Measurements from ENCODE around the gene CHKA.

CHKA gene

DNA sequence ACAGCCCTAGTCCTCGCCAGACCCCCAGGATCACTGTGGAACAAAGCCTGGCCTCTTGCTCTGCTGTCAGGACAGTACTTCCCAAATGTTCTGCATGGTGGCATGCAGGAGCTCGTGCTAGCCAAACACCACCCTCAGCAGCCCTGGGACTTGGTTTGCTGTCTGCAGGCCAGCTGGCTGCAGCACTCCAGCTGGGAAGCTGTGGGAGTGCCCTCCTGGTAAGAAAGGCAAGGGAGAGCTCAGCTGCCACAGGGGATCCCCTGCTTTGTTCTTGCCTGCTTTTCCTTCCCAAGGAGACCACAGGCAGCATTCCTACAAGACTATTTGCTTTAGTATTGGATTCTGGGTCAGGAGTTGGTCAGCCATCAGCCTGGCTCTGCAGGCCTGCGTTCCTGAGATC lies 54.4 kb downstream of the CHKA start:
- TF ChIP-seq, protein P1, sequence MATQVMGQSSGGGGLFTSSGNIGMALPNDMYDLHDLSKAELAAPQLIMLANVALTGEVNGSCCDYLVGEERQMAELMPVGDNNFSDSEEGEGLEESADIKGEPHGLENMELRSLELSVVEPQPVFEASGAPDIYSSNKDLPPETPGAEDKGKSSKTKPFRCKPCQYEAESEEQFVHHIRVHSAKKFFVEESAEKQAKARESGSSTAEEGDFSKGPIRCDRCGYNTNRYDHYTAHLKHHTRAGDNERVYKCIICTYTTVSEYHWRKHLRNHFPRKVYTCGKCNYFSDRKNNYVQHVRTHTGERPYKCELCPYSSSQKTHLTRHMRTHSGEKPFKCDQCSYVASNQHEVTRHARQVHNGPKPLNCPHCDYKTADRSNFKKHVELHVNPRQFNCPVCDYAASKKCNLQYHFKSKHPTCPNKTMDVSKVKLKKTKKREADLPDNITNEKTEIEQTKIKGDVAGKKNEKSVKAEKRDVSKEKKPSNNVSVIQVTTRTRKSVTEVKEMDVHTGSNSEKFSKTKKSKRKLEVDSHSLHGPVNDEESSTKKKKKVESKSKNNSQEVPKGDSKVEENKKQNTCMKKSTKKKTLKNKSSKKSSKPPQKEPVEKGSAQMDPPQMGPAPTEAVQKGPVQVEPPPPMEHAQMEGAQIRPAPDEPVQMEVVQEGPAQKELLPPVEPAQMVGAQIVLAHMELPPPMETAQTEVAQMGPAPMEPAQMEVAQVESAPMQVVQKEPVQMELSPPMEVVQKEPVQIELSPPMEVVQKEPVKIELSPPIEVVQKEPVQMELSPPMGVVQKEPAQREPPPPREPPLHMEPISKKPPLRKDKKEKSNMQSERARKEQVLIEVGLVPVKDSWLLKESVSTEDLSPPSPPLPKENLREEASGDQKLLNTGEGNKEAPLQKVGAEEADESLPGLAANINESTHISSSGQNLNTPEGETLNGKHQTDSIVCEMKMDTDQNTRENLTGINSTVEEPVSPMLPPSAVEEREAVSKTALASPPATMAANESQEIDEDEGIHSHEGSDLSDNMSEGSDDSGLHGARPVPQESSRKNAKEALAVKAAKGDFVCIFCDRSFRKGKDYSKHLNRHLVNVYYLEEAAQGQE (IDR thresholded peaks at IDR 0.05; ENCODE audit: low read depth): no peak
- TF ChIP-seq TCF12 (IDR thresholded peaks at IDR 0.05; ENCODE audit: low read depth) (no peak), CREB1 (IDR thresholded peaks at IDR 0.05; ENCODE audit: low read depth) (no peak), EP300 (IDR thresholded peaks at IDR 0.05; ENCODE audit: borderline replicate concordance) (no peak), ZBTB7A (IDR thresholded peaks at IDR 0.05; ENCODE audit: low read depth) (no peak), TEAD4 (IDR thresholded peaks at IDR 0.05) (no peak), RAD21 (IDR thresholded peaks at IDR 0.05; ENCODE audit: low read depth) (no peak), CEBPB (IDR thresholded peaks at IDR 0.05) (no peak), TAF1 (IDR thresholded peaks at IDR 0.05; ENCODE audit: low read depth) (no peak), FOXM1 (IDR thresholded peaks at IDR 0.05; ENCODE audit: borderline replicate concordance, low read depth) (no peak), YY1 (IDR thresholded peaks at IDR 0.05; ENCODE audit: low read depth) (no peak), NFIC (IDR thresholded peaks at IDR 0.05) (no peak), EGR1 (IDR thresholded peaks at IDR 0.05) (no peak)
- TF ChIP-seq, protein P2, sequence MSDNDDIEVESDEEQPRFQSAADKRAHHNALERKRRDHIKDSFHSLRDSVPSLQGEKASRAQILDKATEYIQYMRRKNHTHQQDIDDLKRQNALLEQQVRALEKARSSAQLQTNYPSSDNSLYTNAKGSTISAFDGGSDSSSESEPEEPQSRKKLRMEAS (IDR thresholded peaks at IDR 0.05): no peak
- TF ChIP-seq, protein P3, sequence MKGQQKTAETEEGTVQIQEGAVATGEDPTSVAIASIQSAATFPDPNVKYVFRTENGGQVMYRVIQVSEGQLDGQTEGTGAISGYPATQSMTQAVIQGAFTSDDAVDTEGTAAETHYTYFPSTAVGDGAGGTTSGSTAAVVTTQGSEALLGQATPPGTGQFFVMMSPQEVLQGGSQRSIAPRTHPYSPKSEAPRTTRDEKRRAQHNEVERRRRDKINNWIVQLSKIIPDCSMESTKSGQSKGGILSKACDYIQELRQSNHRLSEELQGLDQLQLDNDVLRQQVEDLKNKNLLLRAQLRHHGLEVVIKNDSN (IDR thresholded peaks at IDR 0.05): no peak

DNA sequence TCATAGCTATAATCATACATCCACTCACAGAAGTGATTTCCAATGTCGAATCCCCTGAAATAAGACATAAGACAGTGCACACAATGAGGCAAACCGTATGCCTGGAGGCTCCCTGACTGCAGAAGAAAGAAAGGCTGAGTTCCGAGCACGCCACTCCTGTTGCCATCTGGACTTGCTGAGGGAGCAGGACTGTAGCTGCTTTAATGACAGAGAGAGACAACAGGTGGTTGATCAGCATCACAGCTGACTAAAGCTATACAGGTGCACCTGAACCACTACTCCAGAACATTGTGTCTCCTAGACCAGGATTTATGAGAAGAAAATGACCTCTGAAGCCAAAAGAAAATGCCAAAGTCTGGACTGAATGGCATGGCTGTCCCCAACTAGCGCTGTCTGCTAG lies 55.3 kb downstream of the CHKA start:
- no peak for TF ChIP-seq EGR1 (IDR thresholded peaks at IDR 0.05)
- no peak for TF ChIP-seq FOXM1 (IDR thresholded peaks at IDR 0.05; ENCODE audit: borderline replicate concordance, low read depth)
- no peak for TF ChIP-seq TCF12 (IDR thresholded peaks at IDR 0.05; ENCODE audit: low read depth)
- no peak for TF ChIP-seq EP300 (IDR thresholded peaks at IDR 0.05; ENCODE audit: borderline replicate concordance)
- TF ChIP-seq, protein P3 (IDR thresholded peaks at IDR 0.05): no peak
- TF ChIP-seq ZBTB7A (IDR thresholded peaks at IDR 0.05; ENCODE audit: low read depth): no peak
- TF ChIP-seq TEAD4 (IDR thresholded peaks at IDR 0.05): no peak
- TF ChIP-seq CEBPB (IDR thresholded peaks at IDR 0.05): no peak
- no peak for TF ChIP-seq NFIC (IDR thresholded peaks at IDR 0.05)
- no peak for TF ChIP-seq YY1 (IDR thresholded peaks at IDR 0.05; ENCODE audit: low read depth)
- TF ChIP-seq TAF1 (IDR thresholded peaks at IDR 0.05; ENCODE audit: low read depth): no peak
- TF ChIP-seq RAD21 (IDR thresholded peaks at IDR 0.05; ENCODE audit: low read depth): no peak
- TF ChIP-seq, protein P2 (IDR thresholded peaks at IDR 0.05): no peak
- no peak for TF ChIP-seq CREB1 (IDR thresholded peaks at IDR 0.05; ENCODE audit: low read depth)
- TF ChIP-seq, protein P1 (IDR thresholded peaks at IDR 0.05; ENCODE audit: low read depth): no peak

DNA sequence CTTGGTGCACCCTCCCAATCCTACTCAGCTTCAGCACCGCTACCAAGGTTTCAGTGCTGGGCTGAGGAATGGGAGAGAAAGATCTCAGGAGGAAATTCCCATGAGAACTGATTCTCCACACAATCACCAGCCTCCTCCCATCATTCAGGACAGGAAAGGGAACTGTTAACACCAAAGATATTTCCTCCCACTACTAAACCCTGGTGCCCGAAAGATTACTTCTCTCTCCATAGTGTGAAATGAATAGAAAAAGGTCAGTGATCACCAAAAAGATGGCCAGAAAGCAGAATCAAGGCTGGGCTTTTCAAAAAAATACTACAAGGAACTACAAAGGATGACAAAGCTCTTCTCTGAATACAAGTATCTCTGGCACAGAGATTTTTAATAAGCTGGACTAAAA lies 56.3 kb downstream of the CHKA start:
- TF ChIP-seq EGR1 (IDR thresholded peaks at IDR 0.05): no peak
- TF ChIP-seq, protein P3 (IDR thresholded peaks at IDR 0.05): no peak
- TF ChIP-seq FOXM1 (IDR thresholded peaks at IDR 0.05; ENCODE audit: borderline replicate concordance, low read depth): no peak
- TF ChIP-seq TEAD4 (IDR thresholded peaks at IDR 0.05): no peak
- no peak for TF ChIP-seq TCF12 (IDR thresholded peaks at IDR 0.05; ENCODE audit: low read depth)
- no peak for TF ChIP-seq CREB1 (IDR thresholded peaks at IDR 0.05; ENCODE audit: low read depth)
- TF ChIP-seq, protein P2 (IDR thresholded peaks at IDR 0.05): no peak
- TF ChIP-seq NFIC (IDR thresholded peaks at IDR 0.05): no peak
- TF ChIP-seq, protein P1 (IDR thresholded peaks at IDR 0.05; ENCODE audit: low read depth): no peak
- TF ChIP-seq RAD21 (IDR thresholded peaks at IDR 0.05; ENCODE audit: low read depth): no peak

DNA sequence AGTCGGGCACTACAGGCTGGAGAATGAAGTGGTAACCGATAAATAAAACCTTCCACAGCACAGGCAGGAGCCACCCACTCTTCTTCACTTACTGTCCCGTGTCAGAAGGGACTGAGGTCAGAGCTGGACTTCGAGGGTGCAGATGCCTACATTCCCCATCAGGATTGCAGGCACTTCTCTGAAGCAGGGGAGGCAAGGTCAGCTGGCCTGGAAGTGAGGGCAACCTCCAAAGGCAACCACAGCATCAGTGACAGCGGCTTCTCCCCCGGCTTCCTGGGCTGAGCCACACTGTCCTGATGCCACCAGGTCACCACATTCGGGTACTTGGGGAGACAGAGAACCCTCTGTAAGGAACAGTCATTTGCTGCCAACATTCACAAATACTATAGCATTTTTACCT lies 59.7 kb downstream of the CHKA start:
- TF ChIP-seq EP300 (IDR thresholded peaks at IDR 0.05; ENCODE audit: borderline replicate concordance) (no peak), CEBPB (IDR thresholded peaks at IDR 0.05) (no peak), TAF1 (IDR thresholded peaks at IDR 0.05; ENCODE audit: low read depth) (no peak), NFIC (IDR thresholded peaks at IDR 0.05) (no peak), RAD21 (IDR thresholded peaks at IDR 0.05; ENCODE audit: low read depth) (no peak), FOXM1 (IDR thresholded peaks at IDR 0.05; ENCODE audit: borderline replicate concordance, low read depth) (no peak), TEAD4 (IDR thresholded peaks at IDR 0.05) (no peak), YY1 (IDR thresholded peaks at IDR 0.05; ENCODE audit: low read depth) (no peak), ZBTB7A (IDR thresholded peaks at IDR 0.05; ENCODE audit: low read depth) (no peak)
- TF ChIP-seq, protein P1 (IDR thresholded peaks at IDR 0.05; ENCODE audit: low read depth): no peak
- TF ChIP-seq, protein P2 (IDR thresholded peaks at IDR 0.05): no peak
- TF ChIP-seq, protein P3 (IDR thresholded peaks at IDR 0.05): no peak
